DOHH2 (cell line): ENCODE data around the gene SLC25A10.

Experiments
- CTCF ChIP-seq: fragments of 200-600 bp; sonication (generic); IDR thresholded peaks from one replicate; pipeline ENCODE4 v1.5.1; 2014; ENCODE audit warnings: antibody characterized with exemption, mild to moderate bottlenecking, low read depth, low read length; ENCODE audit not compliant: poor library complexity, severe bottlenecking
- EZH2phosphoT487 ChIP-seq: fragments of 200-600 bp; sonication (generic); IDR thresholded peaks from 2 replicates; pipeline ENCODE4 v1.6.1; 2017; ENCODE audit warnings: borderline replicate concordance, mild to moderate bottlenecking, antibody characterized with exemption, low read length, moderate library complexity, mixed read lengths

- TF ChIP-seq CTCF (no peak), EZH2phosphoT487 (no peak)
These were observed 48.0 kb upstream of the SLC25A10 start for GRCh38 chr17:81664051-81664470.
